HEK293 (cell line): ENCODE results near the gene SLC25A25.
"Not testable (repeated sequence)": the region's sequence is repeated elsewhere in the genome, so short reads cannot be mapped to it uniquely, and the experiment has no call there.

ENCODE experiments used
- AEBP2 ChIP-seq: fragments of 450-650 bp; formaldehyde crosslinking; IDR thresholded peaks from 2 replicates; pipeline ENCODE4 v1.5.1; 2016; ENCODE audit warnings: missing biosample characterization, missing genetic modification characterization, borderline replicate concordance
- PBX3 ChIP-seq: sonication (generic); formaldehyde crosslinking; IDR thresholded peaks from 2 replicates; pipeline ENCODE4 v1.8.1; 2022; ENCODE audit warnings: mild to moderate bottlenecking, moderate library complexity, missing genetic modification reagents
- SALL2 ChIP-seq: fragments of 450-650 bp; formaldehyde crosslinking; IDR thresholded peaks from 2 replicates; pipeline ENCODE4 v1.5.0; 2017; ENCODE audit warnings: missing biosample characterization, mild to moderate bottlenecking, missing genetic modification characterization, borderline replicate concordance
- ZNF280D ChIP-seq: fragments of 450-650 bp; formaldehyde crosslinking; IDR thresholded peaks from 2 replicates; pipeline ENCODE4 v1.5.1; 2016; ENCODE audit warnings: missing biosample characterization, missing genetic modification characterization
- ZNF521 ChIP-seq: fragments of 450-650 bp; formaldehyde crosslinking; IDR thresholded peaks from 2 replicates; pipeline ENCODE4 v1.5.1; 2017; ENCODE audit warnings: missing biosample characterization, mild to moderate bottlenecking, missing genetic modification characterization
- TF ChIP-seq, protein P1 (sequence below): fragments of 450-650 bp; formaldehyde crosslinking; IDR thresholded peaks from 2 replicates; pipeline ENCODE4 v1.5.1; 2016; ENCODE audit warnings: missing biosample characterization, missing genetic modification characterization

- TF ChIP-seq, protein P1, sequence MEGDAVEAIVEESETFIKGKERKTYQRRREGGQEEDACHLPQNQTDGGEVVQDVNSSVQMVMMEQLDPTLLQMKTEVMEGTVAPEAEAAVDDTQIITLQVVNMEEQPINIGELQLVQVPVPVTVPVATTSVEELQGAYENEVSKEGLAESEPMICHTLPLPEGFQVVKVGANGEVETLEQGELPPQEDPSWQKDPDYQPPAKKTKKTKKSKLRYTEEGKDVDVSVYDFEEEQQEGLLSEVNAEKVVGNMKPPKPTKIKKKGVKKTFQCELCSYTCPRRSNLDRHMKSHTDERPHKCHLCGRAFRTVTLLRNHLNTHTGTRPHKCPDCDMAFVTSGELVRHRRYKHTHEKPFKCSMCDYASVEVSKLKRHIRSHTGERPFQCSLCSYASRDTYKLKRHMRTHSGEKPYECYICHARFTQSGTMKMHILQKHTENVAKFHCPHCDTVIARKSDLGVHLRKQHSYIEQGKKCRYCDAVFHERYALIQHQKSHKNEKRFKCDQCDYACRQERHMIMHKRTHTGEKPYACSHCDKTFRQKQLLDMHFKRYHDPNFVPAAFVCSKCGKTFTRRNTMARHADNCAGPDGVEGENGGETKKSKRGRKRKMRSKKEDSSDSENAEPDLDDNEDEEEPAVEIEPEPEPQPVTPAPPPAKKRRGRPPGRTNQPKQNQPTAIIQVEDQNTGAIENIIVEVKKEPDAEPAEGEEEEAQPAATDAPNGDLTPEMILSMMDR (tag by site-specific recombination) = not testable (repeated sequence)
- not testable (repeated sequence) for TF ChIP-seq ZNF280D (tag by site-specific recombination); ZNF521 (tag by site-specific recombination); SALL2; PBX3 (CRISPR knock-in tag); AEBP2
Measured at GRCh38 chr9:128045409-128045808, 22.6 kb upstream of the SLC25A25 start.
